HG02885 (cell line): Measurements from ENCODE around the gene IER2.
"Not testable (repeated sequence)": the region's sequence is repeated elsewhere in the genome, so short reads cannot be mapped to it uniquely, and the experiment has no call there.

Experiments used
- ATAC-seq: cut with Tn5 transposase; IDR thresholded peaks from one replicate; pipeline ENCODE4 v1.9.1; 2021; ENCODE audit warnings: mild to moderate bottlenecking; ENCODE audit not compliant: unreplicated experiment, poor library complexity

The IER2 gene

DNA sequence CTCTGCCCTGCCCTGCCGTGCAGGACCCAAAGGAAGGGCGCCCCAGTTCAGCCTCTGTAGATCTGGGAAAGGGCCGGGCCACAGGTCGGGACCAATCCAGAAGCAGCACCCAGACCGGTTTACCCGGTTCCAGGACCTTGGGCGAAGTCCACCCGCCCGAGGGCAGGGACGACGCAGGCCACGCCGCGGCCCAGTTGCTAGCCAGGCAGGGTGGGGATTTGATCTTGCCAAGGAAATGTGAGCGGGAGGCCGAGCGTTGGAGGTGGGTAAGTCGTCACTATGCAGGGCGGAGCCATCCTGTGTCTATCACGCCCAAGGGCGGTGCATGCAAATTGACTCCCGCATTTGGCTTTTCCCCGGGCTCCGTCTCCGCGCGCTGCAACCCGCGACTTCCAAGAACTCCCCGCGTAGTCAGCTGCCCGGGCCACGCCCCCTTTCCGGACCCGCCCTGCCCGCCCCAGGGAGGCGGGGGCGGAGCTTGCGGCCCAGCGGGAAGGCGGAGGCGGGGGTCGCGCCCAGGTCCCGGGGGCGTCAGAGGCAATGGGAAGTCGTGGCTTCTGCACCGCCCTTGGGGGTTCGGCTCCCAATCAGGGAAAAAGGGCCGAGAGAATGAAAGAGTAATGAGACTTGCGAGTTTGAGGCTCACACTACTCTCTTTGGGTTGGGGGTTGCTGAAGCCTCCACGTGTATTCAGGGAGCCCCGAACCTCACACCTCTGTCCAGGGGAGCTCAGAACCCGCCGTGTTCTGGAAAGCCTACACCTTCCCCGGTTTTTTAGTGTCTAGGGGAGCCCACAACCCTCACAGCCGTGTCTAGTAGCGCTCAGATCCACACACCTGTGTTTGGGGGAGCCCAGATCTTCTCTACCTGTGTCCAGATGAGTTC is 12.8 kb downstream of the IER2 start:
- ATAC-seq: peak; percentile 57

DNA sequence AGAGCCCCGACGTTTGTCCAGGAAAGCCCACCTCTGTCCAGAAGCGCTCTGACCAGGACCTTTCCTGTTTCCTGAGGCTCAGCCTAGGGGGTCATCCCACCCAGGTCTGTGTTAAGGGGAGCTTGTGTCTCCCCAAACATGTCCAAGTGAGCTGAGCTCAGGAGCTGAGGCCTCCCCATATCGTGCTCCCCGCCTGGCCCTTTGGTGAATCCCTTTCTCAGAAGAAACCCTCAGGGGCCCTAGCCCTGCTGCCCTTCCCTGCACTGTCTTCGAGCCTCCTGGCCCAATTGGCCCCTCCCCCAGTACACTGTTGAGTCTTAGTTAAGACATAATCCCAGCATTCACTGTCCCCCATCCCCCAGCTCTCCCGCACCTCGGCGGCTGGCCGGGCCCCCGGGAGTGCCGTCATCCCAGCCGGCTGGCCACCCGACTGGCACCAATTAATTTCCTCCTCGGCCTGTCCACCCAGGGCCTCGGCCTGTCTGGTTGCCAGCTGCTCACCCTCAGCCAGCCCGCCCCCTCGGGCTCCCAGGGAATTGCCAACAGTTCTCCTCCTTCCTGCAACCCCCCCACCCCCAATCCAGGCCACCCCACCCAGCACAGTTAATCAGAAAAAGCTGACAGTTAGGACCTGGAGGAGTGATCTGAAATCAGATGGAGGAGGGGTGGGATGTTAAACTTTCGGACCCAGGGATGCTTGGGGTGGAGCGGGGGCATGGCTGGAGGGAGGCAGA is 13.6 kb downstream of the IER2 start:
- ATAC-seq: no peak

- no peak for ATAC-seq
Observed at GRCh38 chr19:13164343-13165161, 14.3 kb downstream of the IER2 start.

DNA sequence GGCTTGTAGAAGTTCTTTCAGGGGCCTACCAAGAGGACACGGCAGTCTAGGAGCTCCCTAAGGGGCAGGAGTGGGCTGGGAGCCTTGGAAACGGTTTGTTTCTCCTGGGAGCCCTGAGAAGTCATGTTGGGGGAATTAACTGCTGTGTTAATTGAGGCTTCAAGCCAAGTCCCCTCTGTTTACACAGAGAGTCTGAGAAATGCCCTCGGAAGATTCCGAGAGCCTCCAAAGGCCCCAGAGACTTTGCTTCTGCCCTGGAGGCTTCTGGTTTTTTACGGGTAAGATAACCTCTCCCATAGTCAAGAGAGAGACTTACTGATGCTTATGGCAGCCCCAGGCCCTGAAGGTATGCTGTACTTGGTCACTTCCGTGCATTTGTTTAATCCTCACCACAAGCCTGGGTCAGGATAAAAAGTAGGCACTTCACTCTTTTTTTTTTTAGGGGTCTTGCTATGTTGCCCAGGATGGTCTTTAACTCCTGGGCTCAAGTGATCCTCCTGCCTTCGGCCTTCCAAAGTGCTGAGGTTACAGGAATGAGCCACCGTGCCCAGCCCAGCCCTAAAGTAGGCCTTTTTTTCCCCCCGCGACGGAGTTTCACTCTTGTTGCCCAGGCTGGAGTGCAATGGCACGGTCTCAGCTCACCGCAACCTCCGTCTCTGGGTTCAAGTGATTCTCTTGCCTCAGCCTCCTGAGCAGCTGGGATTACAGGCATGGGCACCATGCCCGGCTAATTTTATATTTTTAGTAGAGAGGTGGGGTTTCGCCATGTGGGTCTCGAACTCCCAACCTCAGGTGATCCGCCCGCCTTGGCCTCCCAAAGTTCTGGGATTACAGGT is 15.2 kb downstream of the IER2 start:
- no peak for ATAC-seq

DNA sequence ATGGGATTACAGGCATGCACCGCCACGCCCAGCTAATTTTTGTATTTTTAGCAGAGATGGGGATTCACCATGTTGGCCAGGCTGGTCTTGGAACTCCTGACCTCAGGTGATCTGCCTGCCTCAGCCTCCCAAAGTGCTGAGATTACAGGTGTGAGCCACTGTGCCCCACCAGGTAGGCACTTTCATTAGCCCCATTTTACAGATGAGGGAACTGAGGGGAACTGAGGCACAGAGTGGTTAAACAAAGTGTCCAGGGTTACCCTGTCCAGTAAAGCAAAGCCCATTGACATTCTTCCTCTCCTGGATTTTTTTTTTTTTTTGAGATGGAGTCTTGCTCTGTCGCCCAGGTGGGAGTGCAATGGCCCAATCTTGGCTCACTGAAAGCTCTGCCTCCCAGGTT is 15.9 kb downstream of the IER2 start:
- ATAC-seq: not testable (repeated sequence)

- no peak for ATAC-seq
Observed at GRCh38 chr19:13169769-13170168, 19.6 kb downstream of the IER2 start.

DNA sequence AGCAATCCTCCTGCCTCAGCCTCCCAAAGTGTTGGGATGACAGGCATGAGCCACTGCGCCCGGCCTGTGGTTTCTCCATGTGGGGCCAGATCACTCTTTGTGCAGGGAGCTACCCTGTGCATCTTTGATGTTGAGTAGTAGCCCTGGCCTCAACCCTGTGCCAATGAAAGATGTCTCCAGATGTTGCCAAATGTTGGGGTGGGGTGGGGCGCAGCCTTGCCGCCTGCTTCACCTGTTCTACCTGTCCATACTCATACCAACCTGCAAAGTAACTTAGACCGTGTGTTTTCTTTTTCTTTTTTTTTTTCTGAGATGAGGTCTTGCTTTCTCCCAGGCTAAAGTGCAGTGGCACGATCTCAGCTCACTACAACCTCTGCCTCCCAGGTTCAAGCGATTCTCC is 20.9 kb downstream of the IER2 start:
- ATAC-seq: no peak

DNA sequence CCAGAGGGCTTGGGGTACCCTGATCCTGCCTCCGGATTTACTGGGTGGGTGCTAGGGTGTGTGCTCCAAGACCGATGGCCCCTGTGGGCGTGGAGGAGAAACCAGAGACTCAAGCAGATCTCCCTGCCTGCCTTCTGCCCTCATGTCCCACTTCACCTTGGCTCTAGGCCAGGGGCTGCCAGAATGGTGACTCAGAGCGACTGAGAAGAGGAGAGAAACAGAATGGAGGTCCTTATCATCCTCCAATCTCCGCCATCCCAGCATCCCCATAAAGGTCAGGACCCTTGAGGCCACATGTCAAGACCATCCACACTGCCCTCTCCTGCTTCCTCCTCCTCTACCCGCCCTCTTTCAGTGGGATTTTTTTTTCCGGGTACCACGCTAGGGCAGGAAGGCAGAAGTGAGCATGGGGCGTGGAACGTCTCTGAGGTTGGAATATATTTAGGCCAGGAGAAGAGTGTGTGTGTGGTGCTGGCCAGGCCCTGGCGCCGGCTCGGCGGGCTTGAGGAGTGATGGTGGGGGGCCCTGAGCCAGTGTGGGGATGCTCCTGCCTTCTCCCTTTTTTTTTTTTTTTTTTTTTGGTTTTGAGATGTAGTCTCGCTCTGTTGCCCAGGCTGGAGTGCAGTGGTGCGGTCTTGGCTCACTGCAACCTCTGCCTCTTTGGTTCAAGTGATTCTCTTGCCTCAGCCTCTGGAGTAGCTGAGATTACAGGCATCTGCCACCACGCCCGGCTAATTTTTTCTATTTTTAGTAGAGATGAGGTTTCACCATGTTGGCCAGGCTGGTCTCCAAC is 22.3 kb downstream of the IER2 start:
- no peak for ATAC-seq

DNA sequence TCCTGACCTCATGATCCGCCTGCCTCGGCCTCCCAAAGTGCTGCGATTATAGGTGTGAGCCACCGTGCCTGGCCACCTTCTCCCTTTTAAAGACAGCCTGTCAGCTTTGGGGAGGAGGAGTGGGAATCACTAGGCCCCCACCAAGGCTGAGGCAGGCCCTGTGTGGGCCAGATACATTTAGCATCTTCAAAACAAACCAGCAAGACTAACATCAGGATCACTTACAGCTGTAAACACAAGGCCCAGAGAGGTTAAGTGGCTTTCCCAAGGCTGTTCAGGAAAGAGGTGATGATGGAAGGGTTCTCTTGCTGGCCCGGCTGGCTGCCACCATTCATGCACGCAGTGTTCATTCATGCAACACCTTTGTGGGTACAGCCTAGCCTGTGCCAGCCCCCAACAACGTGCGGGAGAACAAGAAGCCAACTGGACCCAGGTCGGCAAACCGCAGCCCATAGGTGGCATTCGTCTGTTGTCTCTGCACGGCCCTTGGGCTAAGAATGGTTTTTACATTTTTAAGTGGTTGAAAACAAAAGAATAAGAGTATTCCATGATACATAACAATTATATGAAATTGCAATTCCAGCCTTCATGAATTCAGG is 23.0 kb downstream of the IER2 start:
- ATAC-seq: no peak

DNA sequence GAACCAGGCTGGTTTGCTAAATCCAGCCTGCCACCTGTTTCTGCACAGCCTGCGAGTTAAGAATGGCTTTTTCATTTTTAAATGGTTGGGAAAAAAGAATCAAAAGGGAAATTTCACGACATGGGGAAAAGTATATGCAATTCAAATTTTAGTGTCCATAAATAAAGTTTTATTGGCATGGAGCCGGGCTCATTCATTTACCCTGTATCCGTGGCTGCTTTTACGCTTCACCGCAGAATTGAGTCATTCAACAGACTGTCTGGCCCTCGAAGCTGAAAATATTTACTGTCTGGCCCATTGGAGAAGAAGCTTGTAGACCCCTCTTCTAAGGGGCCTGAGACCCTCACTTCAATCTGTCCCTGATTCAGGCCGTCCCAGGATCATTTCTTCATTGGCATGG is 26.1 kb downstream of the IER2 start:
- no peak for ATAC-seq

GRCh38 chr19:13177584-13177983 is 27.4 kb downstream of the IER2 start:
- not testable (repeated sequence) for ATAC-seq

- not testable (repeated sequence) for ATAC-seq
Observed at GRCh38 chr19:13178291-13178690, 28.1 kb downstream of the IER2 start.

GRCh38 chr19:13181747-13182388 is 31.7 kb downstream of the IER2 start:
- ATAC-seq: no peak

DNA sequence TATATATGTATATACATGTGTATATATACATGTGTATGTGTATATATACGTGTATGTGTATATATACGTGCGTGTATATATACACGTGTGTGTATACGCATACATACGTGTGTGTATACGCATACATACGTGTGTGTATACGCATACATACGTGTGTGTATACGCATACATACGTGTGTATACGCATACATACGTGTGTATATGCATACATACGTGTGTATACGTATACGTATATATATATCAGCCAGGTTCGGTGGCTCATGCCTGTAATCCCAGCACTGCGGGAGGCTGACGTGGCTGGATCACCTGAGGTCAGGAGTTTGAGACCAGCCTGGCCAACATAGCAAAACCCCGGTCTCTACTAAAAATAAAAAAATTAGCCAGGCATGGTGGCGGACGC is 34.7 kb downstream of the IER2 start:
- not testable (repeated sequence) for ATAC-seq

DNA sequence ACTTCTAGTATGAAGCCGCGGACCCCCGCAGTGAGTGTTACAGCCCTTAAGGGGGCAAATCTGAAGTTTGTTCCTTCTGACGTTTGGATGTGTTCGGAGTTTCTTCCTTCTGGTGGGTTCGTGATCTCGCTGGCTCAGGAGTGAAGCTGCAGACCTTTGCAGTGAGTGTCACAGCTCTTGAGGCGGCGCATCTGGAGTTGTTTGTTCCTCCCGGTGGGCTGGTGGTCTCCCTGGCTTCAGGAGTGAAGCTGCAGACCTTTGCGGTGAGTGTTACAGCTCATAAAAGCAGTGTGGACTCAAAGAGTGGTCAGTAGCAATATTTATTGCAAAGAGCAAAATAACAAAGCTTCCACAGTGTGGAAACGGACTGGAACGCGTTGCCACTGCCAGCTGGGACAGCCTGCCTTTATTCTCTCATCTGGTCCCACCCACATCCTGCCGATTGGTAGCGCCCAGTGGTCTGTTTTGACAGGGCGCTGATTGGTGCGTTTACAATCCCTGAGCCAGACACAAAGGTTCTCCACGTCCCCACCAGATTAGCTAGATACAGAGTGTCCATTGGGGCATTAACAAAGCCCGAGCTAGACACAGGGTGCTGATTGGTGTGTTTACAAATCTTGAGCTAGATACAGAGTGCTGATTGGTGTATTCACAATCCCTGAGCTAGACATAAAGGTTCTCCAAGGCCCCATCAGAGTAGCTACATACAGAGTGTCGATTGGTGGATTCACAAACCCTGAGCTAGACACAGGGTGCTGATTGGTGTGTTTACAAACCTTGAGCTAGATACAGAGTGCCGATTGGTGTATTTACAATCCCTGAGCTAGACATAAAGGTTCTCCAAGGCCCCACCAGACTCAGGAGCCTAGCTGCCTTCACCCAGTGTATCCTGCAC is 35.8 kb downstream of the IER2 start:
- not testable (repeated sequence) for ATAC-seq

- ATAC-seq: not testable (repeated sequence)
Observed at GRCh38 chr19:13186688-13187087, 36.5 kb downstream of the IER2 start.

DNA sequence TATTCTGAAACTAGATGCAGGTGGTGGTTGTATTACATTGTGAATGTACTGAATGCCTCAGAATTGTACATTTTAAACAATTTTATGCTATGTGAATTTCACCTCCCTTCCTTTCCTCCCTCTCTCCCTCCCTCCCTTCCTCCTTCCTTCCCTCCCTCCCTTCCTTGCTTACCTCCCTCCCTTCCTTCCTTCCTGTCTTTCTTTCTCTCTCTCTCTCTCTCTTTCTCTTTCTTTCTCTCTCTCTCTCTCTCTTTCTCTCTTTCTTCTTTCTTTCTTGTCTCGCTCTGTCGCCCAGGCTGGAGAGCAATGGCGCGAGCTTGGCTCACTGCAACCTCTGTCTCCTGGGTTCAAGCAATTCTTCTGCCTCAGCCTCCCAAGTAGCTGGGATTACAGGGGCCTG is 37.2 kb downstream of the IER2 start:
- ATAC-seq: no peak
